Stimulated activated naive CD4-positive, alpha-beta T cell treated with Interleukin-2 at 50 U/mL for 16 hours (primary cell): Measurements from ENCODE around the gene ATP5ME.
"Not testable (repeated sequence)": the region's sequence is repeated elsewhere in the genome, so short reads cannot be mapped to it uniquely, and the experiment has no call there.

ENCODE experiments used
- DNase-seq: peaks from one replicate; lab custom pipeline; 2025; lab: John Stamatoyannopoulos, UW

The ATP5ME gene

GRCh38 chr4:704971-705277, 30.8 kb upstream of the ATP5ME start:
- DNase-seq, result no peak

- no peak for DNase-seq
These were observed 30.3 kb upstream of the ATP5ME start for GRCh38 chr4:704198-704891.

GRCh38 chr4:703336-704197, 29.5 kb upstream of the ATP5ME start:
- no peak for DNase-seq

- DNase-seq, result no peak
These were observed 28.6 kb upstream of the ATP5ME start for GRCh38 chr4:702618-703048.

GRCh38 chr4:700587-701264, 26.6 kb upstream of the ATP5ME start:
- DNase-seq, result no peak

GRCh38 chr4:699816-700580, 25.9 kb upstream of the ATP5ME start:
- no peak for DNase-seq

GRCh38 chr4:694341-694940, 20.4 kb upstream of the ATP5ME start:
- not testable (repeated sequence) for DNase-seq

- DNase-seq, result no peak
These were observed 18.9 kb upstream of the ATP5ME start for GRCh38 chr4:692771-693554.

GRCh38 chr4:689723-690122, 15.6 kb upstream of the ATP5ME start:
- no peak for DNase-seq

GRCh38 chr4:688854-689681, 15.0 kb upstream of the ATP5ME start, which contains the start of gene SLC49A3:
TSS of gene SLC49A3 (minus strand) at chr4:689151. CDS start at chr4:689127, 24 bp downstream.
- DNase-seq, result no peak

GRCh38 chr4:687971-688853, 14.1 kb upstream of the ATP5ME start:
- DNase-seq, result no peak

GRCh38 chr4:687048-687970, 13.2 kb upstream of the ATP5ME start:
- DNase-seq, result no peak

- DNase-seq, result no peak
These were observed 12.5 kb upstream of the ATP5ME start for GRCh38 chr4:686413-687040.

- DNase-seq, result no peak
These were observed 11.8 kb upstream of the ATP5ME start for GRCh38 chr4:685679-686412.

GRCh38 chr4:684623-685327, 10.7 kb upstream of the ATP5ME start:
- no peak for DNase-seq
